ENCODE data around the gene PCMT1. TPM values are rescaled to one million over a fixed set of nuclear protein-coding genes. Genes with fewer than 3 reads are reported as not detected.

The PCMT1 gene
- polyA plus RNA-seq, 1 donor (not counting 4 experiments of a cell fraction or from before 2014, with no cell fraction given) = 167 TPM

GRCh38 chr6:149851461-149852110 lies 102.0 kb downstream of the PCMT1 start:
- H3K79me2 ChIP-seq (ENCODE audit: control insufficient read depth, insufficient read depth, low read length) = peaks cover 3% of the 10 kb centered on the region
- H3K27me3 ChIP-seq (ENCODE audit: control insufficient read depth, extremely low read depth, insufficient read depth, low read length) = no peaks in the 10 kb centered on the region
- H3K4me3 ChIP-seq (ENCODE audit: control insufficient read depth in 2 of 3, extremely low read depth in 1 of 3, insufficient read depth in 2 of 3, low read depth in 1 of 3, low read length in 3 of 3) = no peak overlapping the region
- H3K4me2 ChIP-seq (ENCODE audit: control insufficient read depth, extremely low read depth, insufficient read depth, low read depth, low read length) = peak overlapping the region; percentile 31
- H4K20me1 ChIP-seq (ENCODE audit: control insufficient read depth, extremely low read depth, insufficient read depth, low read length) = peaks cover 6% of the 10 kb centered on the region
- dilution Hi-C loops (cut with MboI; ENCODE audit: extremely low pct_ligation_motif_present, low sequenced_read_pairs) = no loop called here
- TF ChIP-seq EZH2 (IDR thresholded peaks at IDR 0.05; ENCODE audit: low read length) = no peak
- no peak for TF ChIP-seq CTCF (optimal IDR thresholded peaks at IDR 0.05 in 1 of 3, IDR thresholded peaks at IDR 0.05 in 1 of 3, conservative IDR thresholded peaks at IDR 0.05 in 1 of 3; ENCODE audit: extremely low read depth in 1 of 3, insufficient read depth in 2 of 3, low read length in 3 of 3)
- FAIRE-seq (no peak), DNase-seq (ENCODE audit: low read depth, low spot score) (no peak)
- H3K9me3 ChIP-seq (ENCODE audit: control insufficient read depth, low read depth, low read length) = no peaks in the 10 kb centered on the region
- peak overlapping the region; percentile 65 for H3K27ac ChIP-seq (ENCODE audit: control insufficient read depth, insufficient read depth, low read length)
- no peak overlapping the region for H2AFZ ChIP-seq (ENCODE audit: control insufficient read depth, low read length)
- H3K9me1 ChIP-seq (ENCODE audit: control insufficient read depth, extremely low read depth, insufficient read depth, low read length) = peaks cover 6% of the 10 kb centered on the region
- peaks cover 58% of the 10 kb centered on the region for H3K4me1 ChIP-seq (ENCODE audit: control insufficient read depth, extremely low read depth, insufficient read depth, low read length)
- no peak overlapping the region for H3K9ac ChIP-seq (ENCODE audit: control insufficient read depth, extremely low read depth, insufficient read depth, low read length)
- H3K36me3 ChIP-seq (ENCODE audit: control insufficient read depth in 2 of 2, extremely low read depth in 1 of 2, insufficient read depth in 2 of 2, low read length in 2 of 2) = peaks cover 1 to 7% of the 10 kb centered on the region in 2 experiments

- TF ChIP-seq EZH2 (IDR thresholded peaks at IDR 0.05; ENCODE audit: low read length) (no peak), CTCF (optimal IDR thresholded peaks at IDR 0.05 in 1 of 3, IDR thresholded peaks at IDR 0.05 in 1 of 3, conservative IDR thresholded peaks at IDR 0.05 in 1 of 3; ENCODE audit: extremely low read depth in 1 of 3, insufficient read depth in 2 of 3, low read length in 3 of 3) (no peak)
- Histone ChIP-seq H3K9me1 (ENCODE audit: control insufficient read depth, extremely low read depth, insufficient read depth, low read length) (peaks cover 3% of the 10 kb centered on the region), H3K27ac (ENCODE audit: control insufficient read depth, insufficient read depth, low read length) (peak overlapping the region; percentile 65), H3K27me3 (ENCODE audit: control insufficient read depth, extremely low read depth, insufficient read depth, low read length) (no peaks in the 10 kb centered on the region), H3K79me2 (ENCODE audit: control insufficient read depth, insufficient read depth, low read length) (peaks cover 9% of the 10 kb centered on the region), H3K4me3 (ENCODE audit: control insufficient read depth in 2 of 3, extremely low read depth in 1 of 3, insufficient read depth in 2 of 3, low read depth in 1 of 3, low read length in 3 of 3) (no peak overlapping the region), H2AFZ (ENCODE audit: control insufficient read depth, low read length) (peak overlapping the region; percentile 45), H3K4me1 (ENCODE audit: control insufficient read depth, extremely low read depth, insufficient read depth, low read length) (peaks cover 60% of the 10 kb centered on the region), H3K9me3 (ENCODE audit: control insufficient read depth, low read depth, low read length) (no peaks in the 10 kb centered on the region), H3K36me3 (ENCODE audit: control insufficient read depth in 2 of 2, extremely low read depth in 1 of 2, insufficient read depth in 2 of 2, low read length in 2 of 2) (peaks cover 1 to 7% of the 10 kb centered on the region in 2 experiments), H3K4me2 (ENCODE audit: control insufficient read depth, extremely low read depth, insufficient read depth, low read depth, low read length) (peak overlapping the region; percentile 31), H3K9ac (ENCODE audit: control insufficient read depth, extremely low read depth, insufficient read depth, low read length) (peak overlapping the region; percentile 46), H4K20me1 (ENCODE audit: control insufficient read depth, extremely low read depth, insufficient read depth, low read length) (peaks cover 3% of the 10 kb centered on the region)
- dilution Hi-C loops (cut with MboI; ENCODE audit: extremely low pct_ligation_motif_present, low sequenced_read_pairs) = no loop called here
- FAIRE-seq (no peak), DNase-seq (ENCODE audit: low read depth, low spot score) (no peak)
Measured at GRCh38 chr6:149852180-149852579, 102.6 kb downstream of the PCMT1 start.
